ENCODE results near the gene KIF3A. TPM values are rescaled to one million over a fixed set of nuclear protein-coding genes. Genes with fewer than 3 reads are reported as not detected.

The KIF3A gene
- total RNA-seq, 6 experiments from 2014 or later: 1.3 to 4.2 (median 2.1) TPM

DNA sequence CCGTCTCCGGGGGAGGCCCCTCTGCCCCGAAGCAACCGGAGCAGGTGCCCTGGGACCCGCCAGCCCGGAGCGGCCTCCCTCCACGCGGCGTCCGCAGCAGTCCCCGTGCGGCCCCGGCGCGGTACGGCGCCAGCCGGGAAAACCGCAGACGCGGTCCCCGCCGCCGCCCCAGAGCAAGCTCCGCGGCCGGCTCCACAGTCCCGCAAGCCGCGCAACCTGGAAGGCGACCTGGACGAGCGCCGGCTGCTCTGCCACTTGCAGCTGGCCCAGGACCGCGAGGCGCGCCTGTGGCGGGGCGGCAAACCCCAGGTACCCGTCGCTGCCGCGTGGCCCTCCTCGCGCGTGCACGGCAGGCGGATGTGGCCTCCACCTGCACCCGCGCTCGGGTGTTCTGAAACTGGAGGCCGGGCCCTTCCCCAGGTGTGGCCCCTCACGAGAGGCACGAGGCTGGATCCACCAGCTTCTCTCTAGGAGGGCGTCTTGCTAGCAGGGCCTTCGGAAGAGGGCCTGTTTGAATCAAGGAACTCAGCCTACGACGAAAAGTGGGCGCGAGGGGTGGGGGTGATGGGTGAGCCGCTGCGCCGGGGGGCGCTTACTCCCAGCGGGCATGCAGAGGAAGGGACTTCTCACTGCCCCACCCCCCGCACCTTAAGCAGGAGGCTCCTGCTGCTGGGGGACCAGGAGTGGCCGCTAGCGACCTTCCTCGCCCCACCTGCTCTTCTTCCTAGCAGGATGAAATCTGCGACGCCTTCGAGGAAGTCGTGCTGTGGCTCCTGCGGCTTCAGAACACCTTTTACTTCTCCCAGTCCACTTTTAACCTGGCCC, 10.5 kb upstream of the KIF3A start:
- Histone ChIP-seq H3K4me1 (peaks cover 0 to 5% (median 0%) of the 10 kb centered on the region in 4 donors), H3K4me3 (peak overlapping the region; percentile 22 to 44 (median 31)), H3K36me3 (no peaks in the 10 kb centered on the region), H3K27me3 (peaks cover 0 to 11% of the 10 kb centered on the region in 2 donors), H3K9me3 (no peaks in the 10 kb centered on the region), H3K27ac (no peak overlapping the region)
- WGBS (ENCODE audit: insufficient coverage, low coverage, low lambda C conversion rate, missing lambda C conversion rate): 39% methylated on average over 4 of the region's 76 CpGs
- ATAC-seq (peak in 3 of 4 donors; percentile 4 to 44 (median 9)), DNase-seq (no peak)
- intact Hi-C loops (cut with DNase I): no loop called here
- TF ChIP-seq, protein P1, sequence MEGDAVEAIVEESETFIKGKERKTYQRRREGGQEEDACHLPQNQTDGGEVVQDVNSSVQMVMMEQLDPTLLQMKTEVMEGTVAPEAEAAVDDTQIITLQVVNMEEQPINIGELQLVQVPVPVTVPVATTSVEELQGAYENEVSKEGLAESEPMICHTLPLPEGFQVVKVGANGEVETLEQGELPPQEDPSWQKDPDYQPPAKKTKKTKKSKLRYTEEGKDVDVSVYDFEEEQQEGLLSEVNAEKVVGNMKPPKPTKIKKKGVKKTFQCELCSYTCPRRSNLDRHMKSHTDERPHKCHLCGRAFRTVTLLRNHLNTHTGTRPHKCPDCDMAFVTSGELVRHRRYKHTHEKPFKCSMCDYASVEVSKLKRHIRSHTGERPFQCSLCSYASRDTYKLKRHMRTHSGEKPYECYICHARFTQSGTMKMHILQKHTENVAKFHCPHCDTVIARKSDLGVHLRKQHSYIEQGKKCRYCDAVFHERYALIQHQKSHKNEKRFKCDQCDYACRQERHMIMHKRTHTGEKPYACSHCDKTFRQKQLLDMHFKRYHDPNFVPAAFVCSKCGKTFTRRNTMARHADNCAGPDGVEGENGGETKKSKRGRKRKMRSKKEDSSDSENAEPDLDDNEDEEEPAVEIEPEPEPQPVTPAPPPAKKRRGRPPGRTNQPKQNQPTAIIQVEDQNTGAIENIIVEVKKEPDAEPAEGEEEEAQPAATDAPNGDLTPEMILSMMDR (IDR thresholded peaks at IDR 0.05): no peak
- TF ChIP-seq POLR2A (IDR thresholded peaks at IDR 0.05): no peak

DNA sequence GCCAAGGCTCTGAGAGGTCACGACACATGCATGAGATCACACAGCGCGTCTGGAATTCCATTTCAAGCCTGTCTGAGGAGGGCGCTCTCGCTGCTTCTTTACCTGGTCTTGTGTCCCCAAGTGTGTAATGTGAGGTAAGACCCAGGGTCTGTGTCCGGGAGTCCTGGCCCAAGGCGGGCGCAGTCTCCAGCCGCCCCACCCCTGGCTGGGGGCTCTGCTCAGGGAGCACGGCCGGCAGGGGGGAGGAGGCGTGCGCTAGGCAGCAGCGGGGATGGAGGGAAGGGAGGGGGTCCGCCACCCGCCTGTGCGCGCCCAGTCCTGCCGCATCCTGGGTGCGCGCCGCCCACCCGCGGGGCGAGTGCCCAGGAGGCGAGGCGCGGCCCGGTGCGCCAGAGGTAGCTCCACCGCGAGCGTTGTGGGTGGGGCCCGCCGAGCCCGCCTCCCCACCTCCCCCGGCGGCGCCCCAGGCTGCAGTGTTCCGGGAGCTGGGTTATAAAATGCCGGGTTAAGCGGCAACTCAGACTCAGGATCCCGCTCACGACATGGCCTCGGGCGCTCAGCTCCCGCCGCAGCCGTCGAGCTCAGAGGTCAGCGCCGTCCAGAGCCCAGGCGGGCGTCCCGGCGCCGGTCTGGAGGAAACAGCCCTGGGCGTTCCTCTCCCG, 9.7 kb upstream of the KIF3A start, which contains the start of gene CCNI2:
TSS of gene CCNI2 (plus strand) at position 473 of the 662 bp plus-strand sequence. CDS start at position 543, 70 bp downstream.
- Histone ChIP-seq H3K9me3 (no peaks in the 10 kb centered on the region), H3K27ac (no peak within 1 kb of the TSS)
- no peak for DNase-seq

DNA sequence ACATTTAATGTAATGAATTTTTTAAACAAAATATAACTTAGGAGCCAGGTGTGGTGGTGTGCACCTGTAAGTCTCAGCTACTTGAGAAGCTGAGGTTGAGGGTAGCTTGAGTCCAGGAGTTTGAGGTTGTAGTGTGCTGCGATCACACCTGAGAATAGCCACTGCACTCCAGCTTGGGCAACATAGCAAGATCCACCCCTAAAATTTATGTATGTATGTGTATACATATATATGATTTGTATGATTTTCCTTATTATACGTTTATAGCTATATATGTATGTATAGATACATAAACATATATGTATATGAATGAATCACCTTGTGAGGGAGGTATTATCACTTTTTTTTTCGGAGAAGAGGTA, 9.2 kb upstream of the KIF3A start:
- Histone ChIP-seq H3K27ac (no peak overlapping the region), H3K4me3 (no peak overlapping the region), H3K4me1 (peaks cover 0 to 5% (median 0%) of the 10 kb centered on the region in 4 donors), H3K9me3 (no peaks in the 10 kb centered on the region), H3K36me3 (no peaks in the 10 kb centered on the region), H3K27me3 (peaks cover 0 to 11% of the 10 kb centered on the region in 2 donors)
- ATAC-seq (no peak), DNase-seq (no peak)
- 26% methylated on average over 3 of the region's 3 CpGs for WGBS (ENCODE audit: insufficient coverage, low coverage, low lambda C conversion rate, missing lambda C conversion rate)
- TF ChIP-seq, protein P1 (IDR thresholded peaks at IDR 0.05): no peak
- TF ChIP-seq POLR2A (IDR thresholded peaks at IDR 0.05): no peak
- intact Hi-C loops (cut with DNase I): no loop called here

More for the DNA sequence above, 9.7 kb upstream of the KIF3A start, which contains the start of gene CCNI2:
- TF ChIP-seq, protein P1 (IDR thresholded peaks at IDR 0.05): peak in 2 of 4 donors; percentile 10 to 16
- no peak for TF ChIP-seq POLR2A (IDR thresholded peaks at IDR 0.05)
- intact Hi-C loops (cut with DNase I): no loop called here
- Histone ChIP-seq H3K27me3 (peaks cover 0 to 11% of the 10 kb centered on the region in 2 donors), H3K4me3 (peak within 1 kb of the TSS; percentile 22 to 44 (median 31)), H3K4me1 (peaks cover 0 to 5% (median 0%) of the 10 kb centered on the region in 4 donors), H3K36me3 (no peaks in the 10 kb centered on the region)
- ATAC-seq: peak; percentile 60 to 75 (median 66)
- WGBS (ENCODE audit: insufficient coverage, low coverage, low lambda C conversion rate, missing lambda C conversion rate): 17% methylated on average over 9 of the region's 59 CpGs

DNA sequence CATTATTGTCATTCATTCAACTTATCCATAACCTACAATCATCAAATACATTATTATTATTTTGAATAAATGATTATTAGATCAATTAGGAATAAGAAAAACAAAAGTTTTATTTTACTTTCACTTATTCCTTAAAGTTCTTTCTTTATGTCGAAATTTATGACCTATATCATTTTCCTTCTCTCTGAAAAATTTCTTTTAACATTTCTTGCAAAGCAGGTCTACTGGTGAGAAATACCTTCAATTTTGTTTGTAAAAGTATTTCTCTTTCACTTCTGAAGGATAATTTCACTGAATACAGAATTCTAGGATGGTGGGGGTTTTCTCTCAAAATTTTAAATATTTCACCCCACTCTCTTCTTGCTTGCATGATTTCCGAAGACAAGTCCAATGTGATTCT, 7.3 kb upstream of the KIF3A start:
- intact Hi-C loops (cut with DNase I): no loop called here
- ATAC-seq (no peak), DNase-seq (no peak)
- WGBS (ENCODE audit: insufficient coverage, low coverage, low lambda C conversion rate, missing lambda C conversion rate): 51% methylated on average over 2 of the region's 2 CpGs
- Histone ChIP-seq H3K4me3 (no peak overlapping the region), H3K27me3 (peaks cover 0 to 11% of the 10 kb centered on the region in 2 donors), H3K36me3 (no peaks in the 10 kb centered on the region), H3K27ac (no peak overlapping the region), H3K4me1 (peaks cover 0 to 5% (median 0%) of the 10 kb centered on the region in 4 donors), H3K9me3 (no peaks in the 10 kb centered on the region)
- TF ChIP-seq POLR2A (IDR thresholded peaks at IDR 0.05): no peak
- TF ChIP-seq, protein P1 (IDR thresholded peaks at IDR 0.05): no peak
